GM15510 (cell line): ENCODE results near the gene KCNIP4.

ENCODE experiments used
- POLR2A ChIP-seq: IDR thresholded peaks from 3 replicates; pipeline ENCODE4 v1.6.1; 2011; ENCODE audit warnings: borderline replicate concordance; ENCODE audit not compliant: insufficient read length; ENCODE audit errors: extremely low read depth

The KCNIP4 gene

DNA sequence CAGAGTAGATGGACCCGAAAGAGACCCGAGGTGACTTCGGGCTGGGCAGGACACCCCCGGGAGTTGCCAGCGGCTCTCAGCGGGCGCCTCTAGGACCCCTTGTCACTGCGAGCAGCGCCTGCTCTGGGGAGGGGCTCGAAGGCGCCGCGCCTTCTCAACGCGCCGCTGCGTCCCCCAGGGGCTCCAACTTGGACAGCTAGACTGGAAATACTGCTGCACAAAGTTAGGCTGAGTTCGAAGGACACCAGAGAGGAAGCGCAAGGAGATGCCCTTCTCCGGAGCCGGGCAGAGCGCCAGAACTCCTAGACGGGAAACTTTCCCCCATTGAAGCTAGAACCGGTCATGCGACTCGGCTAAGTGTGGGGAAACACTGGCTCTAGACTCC lies 493 bp upstream of the KCNIP4 start:
- TF ChIP-seq POLR2A, result no peak

- TF ChIP-seq POLR2A, result no peak
Measured at GRCh38 chr4:21947791-21948346, 703 bp downstream of the KCNIP4 start.

- no peak for TF ChIP-seq POLR2A
Measured at GRCh38 chr4:21946858-21947257, 1.7 kb downstream of the KCNIP4 start.

DNA sequence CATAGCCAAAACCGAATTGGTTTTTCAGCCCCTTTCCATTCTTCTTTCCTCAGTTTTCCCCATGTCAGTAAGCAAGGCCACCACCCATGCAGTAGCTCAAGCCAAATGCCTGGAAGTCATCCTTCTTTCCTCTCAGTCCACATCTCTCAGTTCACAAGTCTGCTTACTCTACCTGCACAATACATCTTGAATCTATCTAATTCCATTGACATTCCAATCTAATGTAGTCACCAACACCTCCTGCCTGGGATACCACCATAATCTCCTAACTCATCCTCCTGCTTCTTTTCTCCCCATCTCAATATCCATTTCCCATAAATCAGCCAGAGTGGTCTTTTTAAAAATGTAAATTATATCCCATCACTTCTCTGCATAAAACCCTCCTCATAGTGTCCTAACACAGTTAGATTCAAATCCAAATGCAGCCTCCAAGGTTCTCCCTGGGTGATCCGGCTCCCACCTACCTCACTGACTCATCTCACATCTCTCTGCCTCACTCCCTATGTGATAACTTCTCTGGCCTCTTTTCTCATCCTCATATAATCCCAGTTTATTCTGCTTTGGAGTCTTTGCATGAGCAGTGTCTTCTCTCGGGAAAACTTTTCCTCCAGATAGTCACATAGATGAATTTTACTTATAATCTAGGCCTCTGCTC lies 26.9 kb downstream of the KCNIP4 start:
- TF ChIP-seq POLR2A, result no peak

- TF ChIP-seq POLR2A, result no peak
Measured at GRCh38 chr4:21915761-21916160, 32.8 kb downstream of the KCNIP4 start.

DNA sequence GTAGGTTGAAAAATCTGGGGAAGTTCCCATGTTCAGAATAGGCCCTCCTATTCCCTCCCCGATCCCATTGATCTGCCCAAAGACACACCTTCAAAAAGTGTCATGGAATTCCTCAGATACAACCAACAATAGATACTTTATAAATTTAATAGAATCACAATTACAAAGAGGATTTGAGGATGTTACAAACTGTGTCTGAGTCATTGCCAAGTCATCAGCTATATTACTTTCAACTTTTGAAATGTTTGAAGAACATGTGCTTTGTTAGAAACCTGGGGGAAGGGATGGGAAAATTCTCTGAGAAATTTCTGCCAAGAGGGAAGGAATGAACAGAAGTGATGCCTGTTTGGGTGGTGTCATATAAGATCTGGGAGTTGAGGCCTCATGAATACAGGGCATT lies 46.7 kb downstream of the KCNIP4 start:
- TF ChIP-seq POLR2A, result no peak

GRCh38 chr4:21901281-21901680 lies 47.3 kb downstream of the KCNIP4 start:
- no peak for TF ChIP-seq POLR2A

DNA sequence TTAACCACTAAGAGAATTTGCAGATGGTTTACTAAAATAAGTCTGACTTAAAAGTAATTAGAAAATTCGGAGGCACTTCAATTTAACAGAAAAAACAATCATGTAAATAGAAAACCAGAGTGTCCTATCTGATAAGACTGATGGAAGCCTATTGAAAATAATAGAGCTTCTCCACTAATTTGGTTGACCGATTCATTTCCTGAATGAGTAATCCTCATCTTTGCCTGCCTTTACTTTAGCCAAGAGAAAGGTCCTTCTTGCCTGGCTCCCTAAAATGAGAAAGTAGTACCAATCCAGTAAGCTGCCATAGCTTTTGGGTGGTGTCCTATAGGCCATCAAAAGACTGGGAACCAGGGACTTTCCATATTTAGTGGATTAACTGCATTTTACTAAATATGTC lies 48.4 kb downstream of the KCNIP4 start:
- TF ChIP-seq POLR2A, result no peak

DNA sequence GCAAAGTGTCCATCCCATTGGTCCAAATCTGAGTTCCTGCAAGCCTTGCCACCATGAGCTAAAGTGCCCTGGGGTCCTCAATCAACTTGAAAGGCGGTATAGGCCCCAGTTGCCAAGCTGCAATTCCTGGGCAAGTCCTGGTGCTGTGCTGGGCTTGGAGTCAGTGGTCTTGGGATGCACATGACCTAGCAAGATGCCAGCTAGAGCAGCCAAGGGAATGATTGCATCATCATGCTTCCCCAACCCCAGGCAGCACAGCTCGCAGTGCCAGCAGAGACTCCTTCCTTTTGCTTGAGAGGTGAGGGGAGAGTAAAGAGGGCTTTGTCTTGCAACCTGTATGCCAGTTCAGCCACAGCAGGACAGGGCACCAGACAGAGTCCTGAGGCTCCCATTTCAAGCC lies 50.5 kb downstream of the KCNIP4 start:
- TF ChIP-seq POLR2A, result no peak

DNA sequence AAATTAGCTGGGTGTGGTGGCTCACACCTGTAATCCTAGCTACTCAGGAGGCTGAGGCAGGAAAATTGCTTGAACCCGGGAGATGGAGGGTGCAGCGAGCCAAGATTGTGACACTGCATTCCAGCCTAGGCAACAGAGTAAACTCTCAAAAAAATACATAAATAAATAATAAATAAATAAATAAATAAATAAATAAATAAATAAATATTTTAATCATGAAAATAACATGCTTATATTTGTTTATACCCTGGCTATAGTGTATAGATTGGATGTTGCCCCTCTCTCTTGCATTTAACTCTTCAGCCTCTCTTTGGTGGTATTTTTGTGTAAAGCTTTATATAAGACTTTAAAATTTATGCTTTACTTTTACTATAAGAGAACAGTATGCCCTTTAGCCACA lies 51.8 kb downstream of the KCNIP4 start:
- no peak for TF ChIP-seq POLR2A

DNA sequence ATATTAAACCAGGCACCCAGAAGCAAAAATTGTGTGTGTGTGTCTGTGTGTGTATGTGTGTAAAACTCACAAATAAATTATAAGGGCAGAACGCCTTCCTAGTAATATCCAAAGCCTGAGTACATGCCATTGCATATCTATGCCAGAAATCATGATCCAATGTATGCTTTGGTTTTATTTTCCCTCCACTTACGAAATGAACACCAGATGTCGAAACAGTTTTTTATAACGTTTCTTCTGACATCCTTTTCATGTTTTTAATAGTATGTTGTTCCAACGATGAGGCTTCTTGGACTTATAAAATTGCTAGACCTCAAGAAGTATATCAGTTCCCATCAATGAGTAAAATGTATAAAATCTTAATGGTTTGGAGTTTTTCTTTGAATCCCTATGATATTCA lies 55.4 kb downstream of the KCNIP4 start:
- TF ChIP-seq POLR2A, result no peak

- TF ChIP-seq POLR2A, result no peak
Measured at GRCh38 chr4:21890231-21890630, 58.3 kb downstream of the KCNIP4 start.

DNA sequence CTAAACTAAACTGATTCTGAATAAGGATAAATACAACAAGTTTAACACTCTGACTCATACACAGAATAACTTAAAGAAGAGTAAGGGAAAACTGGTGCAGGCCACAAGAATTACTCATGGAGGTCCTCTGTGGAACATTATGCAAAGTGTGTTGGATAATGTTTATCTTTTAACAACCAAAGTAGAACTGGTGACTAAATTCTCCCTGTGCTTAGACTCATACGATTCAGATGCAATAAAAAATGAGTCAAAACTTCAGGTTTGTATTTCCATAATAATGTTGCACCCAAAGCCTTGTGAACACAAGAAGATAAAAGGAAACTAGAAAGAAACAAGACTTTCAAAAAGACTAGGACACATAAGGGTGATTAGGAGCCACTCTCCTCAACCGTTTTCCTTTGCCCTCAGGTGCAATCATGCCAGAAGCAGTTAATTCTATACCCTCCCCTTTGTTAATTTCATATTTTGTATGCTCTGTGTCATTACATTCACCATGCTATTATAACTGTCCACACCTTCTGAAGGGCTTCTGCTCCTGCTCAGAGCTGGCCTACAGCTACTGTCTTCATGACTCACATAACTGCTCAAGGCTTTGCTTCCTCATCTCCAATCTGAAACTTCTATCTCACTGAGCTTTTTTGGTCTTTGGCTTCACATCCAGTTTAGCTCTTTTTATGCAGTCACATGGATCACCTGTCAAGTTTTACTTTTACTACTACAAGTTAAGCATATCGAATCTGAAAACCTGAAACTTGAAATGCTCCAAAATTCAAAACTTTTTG lies 60.2 kb downstream of the KCNIP4 start:
- TF ChIP-seq POLR2A, result no peak

GRCh38 chr4:21887481-21887880 lies 61.1 kb downstream of the KCNIP4 start:
- no peak for TF ChIP-seq POLR2A

DNA sequence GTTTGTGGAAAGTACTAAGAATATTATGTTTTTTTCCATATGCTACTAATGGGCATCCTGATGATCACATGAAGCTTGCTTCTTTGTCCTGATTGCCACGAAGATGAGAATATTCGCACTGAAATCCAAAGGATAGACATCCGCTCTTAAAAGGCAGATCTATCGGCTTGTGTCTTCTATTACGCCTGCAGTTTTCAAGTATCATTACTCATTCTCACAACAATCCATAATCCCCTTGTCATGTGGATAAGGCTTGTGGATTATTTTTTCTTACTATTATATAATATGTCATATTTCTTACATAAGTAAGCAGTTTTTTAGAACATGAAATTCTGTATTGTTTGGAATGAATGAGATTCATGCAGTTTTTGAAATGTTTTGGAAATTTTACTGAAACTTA lies 62.8 kb downstream of the KCNIP4 start:
- no peak for TF ChIP-seq POLR2A

GRCh38 chr4:21885241-21885640 lies 63.3 kb downstream of the KCNIP4 start:
- TF ChIP-seq POLR2A, result no peak
